Mesenteric fat pad (tissue), 1 donor: ENCODE data around the gene PBX3. TPM values are rescaled to one million over a fixed set of nuclear protein-coding genes. Genes with fewer than 3 reads are reported as not detected.

Experiments
- total RNA-seq: library from RNA; stranded (reverse); fragmentation: NEBNext Ultra II Directional; extraction: Animal tissue kit (Norgen Biotek cat#: 25700); gene quantifications from one replicate; pipeline ENCODE4 v1.2.1, GENCODE V29; 2021
- donor health status: DM: yes; HTN: yes; CAD: no.

PBX3 gene
- total RNA-seq, 1 donor from 2014 or later, result 28.8 TPM

Other genes with a start within 250 kb of the PBX3 start
- gene MAPKAP1, start 40.2 kb upstream of the PBX3 start, total RNA-seq, result 98.6 TPM